ENCODE results near the gene ZNF689.
"Not testable (repeated sequence)": the region's sequence is repeated elsewhere in the genome, so short reads cannot be mapped to it uniquely, and the experiment has no call there.

Gene ZNF689

GRCh38 chr16:30609926-30610839 is at the start of gene ZNF689:
Gene ZNF689 (minus strand): TSS chr16:30610389. CDS start chr16:30610041, 348 bp downstream.
- DNase-seq (ENCODE audit: low read depth in 3 of 3): peak; percentile 88 to 92 (median 92)

GRCh38 chr16:30658731-30659506 is 48.7 kb upstream of the ZNF689 start:
- DNase-seq (ENCODE audit: low read depth in 3 of 3): no peak

DNA sequence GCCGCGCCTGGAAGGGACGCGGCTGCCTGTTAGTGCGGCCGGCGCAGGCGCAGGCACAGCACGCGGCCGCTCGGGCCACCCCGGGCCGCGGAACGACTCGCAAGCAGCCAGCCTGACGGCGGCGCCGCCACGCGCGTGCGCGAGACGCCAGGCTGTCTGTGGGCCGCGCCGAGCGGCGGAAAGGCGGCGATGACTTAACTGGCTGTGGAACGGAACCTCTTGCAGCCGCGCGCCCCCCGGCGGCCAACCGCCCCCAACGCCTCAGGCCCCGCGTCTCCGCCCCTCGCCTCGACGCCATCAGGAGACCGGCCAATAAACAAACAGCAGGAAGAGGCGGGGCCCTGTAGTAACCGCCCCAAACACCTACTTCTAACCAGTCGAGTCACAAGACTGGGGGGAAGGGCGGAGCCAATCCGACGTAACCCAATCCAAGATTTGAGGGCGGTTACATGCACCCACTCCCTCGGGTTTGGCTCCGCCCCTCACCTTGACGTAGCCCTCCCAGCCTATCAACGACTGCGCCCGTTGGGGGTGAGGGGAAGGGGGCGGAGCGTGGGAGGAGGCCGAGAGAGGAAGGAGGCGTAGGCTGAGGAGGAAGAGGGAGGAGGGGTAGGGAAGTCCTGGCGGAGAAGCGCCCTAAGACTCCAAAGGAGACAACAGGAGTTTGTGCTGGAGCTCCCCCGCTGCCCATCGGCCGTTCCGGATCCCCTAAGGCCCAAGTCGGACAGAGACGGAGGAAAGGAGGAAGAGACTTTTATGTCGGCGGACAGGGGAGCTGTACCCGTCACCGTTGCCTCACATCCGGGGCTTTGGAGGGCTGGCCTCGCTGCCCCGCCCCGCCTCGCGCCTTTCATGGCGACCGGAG is 47.9 kb upstream of the ZNF689 start, which contains the start of gene FBRS:
Gene FBRS, plus strand, starts transcription at position 566 of the 865 bp plus-strand sequence. CDS start 1,088 bp downstream, outside the sequence.
- peak; percentile 100 for DNase-seq (ENCODE audit: low read depth in 3 of 3)

GRCh38 chr16:30656974-30657865 is 47.0 kb upstream of the ZNF689 start:
- no peak for DNase-seq (ENCODE audit: low read depth in 3 of 3)

- no peak for DNase-seq (ENCODE audit: low read depth in 3 of 3)
Observed at GRCh38 chr16:30656388-30656787, 46.2 kb upstream of the ZNF689 start.

- DNase-seq (ENCODE audit: low read depth in 3 of 3): no peak
Observed at GRCh38 chr16:30655815-30656347, 45.7 kb upstream of the ZNF689 start.

- no peak for DNase-seq (ENCODE audit: low read depth in 3 of 3)
Observed at GRCh38 chr16:30654856-30655255, 44.7 kb upstream of the ZNF689 start.

DNA sequence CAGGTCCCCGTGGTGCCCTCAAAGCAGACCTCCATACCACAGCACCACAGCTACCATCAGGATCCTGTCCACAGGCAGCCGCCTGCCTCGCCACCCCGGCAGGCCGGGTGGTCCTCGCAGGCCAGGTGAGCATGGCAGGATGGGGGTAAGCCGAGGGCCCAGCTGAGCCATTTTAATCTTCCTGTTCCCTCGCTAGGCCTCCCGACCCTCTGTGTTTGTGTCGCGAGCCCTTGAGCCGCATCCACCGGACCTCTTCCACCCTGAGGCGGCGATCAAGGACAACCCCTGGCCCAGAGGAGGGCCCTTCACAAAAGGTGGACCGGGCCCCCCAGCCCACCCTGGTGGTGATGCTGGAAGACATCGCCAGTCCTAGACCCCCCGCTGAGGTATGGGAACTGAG is 42.5 kb upstream of the ZNF689 start:
- DNase-seq (ENCODE audit: low read depth in 3 of 3): no peak

DNA sequence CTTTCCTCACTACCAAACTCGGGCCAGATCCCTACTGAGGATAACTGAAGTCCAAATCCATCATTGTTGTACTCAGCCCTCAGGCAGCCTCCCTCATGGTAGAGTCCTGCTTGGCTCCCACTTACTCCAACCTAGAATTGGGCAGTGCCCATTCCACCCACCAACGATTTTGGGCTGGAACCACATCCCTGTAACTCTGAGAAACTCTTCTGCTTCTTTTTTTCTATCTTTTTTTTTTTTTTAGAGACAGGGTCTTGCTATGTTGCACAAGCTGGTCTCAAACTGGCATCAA is 41.8 kb upstream of the ZNF689 start:
- DNase-seq (ENCODE audit: low read depth in 3 of 3): no peak

DNA sequence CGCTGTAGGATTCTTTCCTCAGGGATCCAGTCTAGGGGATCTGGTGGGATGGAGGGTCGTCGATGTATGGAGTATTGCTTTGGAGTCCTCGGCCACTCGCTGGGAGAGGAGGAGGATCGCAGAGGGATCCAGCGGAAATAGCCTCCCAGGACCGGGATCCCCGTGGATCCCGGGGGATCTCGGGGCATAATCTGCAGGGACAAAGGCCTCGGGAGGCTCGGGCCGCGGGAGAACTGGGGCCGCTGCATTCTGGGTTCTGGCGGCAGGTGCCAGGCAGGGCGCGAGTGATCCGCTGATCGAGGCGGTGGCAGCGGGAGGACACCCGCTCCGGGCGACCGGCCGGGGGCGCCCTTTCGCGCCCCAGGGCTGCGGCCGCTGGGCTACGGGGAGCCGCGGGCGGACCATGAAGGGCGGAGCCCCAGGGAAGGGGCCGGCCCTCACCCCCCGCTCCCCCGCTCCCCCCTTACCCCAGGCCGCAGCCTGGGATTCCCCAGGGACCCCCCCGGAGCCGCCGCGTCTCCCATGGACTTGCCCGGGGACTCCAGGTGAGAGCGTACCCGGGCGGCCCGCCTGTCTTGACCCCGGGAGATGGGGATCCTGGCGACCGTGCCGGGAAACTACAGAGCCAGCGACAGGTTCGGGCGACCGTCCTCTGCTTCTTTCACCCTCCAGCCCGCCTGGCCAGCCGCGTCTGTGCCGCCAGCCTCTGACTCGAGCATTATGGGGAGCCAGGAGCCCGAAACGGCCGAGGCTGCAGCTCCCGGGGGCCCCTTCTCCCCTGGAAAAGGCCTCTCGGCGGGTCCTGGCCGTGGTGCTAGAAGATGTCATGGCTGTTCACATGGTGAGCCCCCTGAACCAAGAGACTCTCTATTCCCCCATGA is 41.2 kb upstream of the ZNF689 start:
- DNase-seq (ENCODE audit: low read depth in 3 of 3): peak; percentile 58 to 76 (median 71)

DNA sequence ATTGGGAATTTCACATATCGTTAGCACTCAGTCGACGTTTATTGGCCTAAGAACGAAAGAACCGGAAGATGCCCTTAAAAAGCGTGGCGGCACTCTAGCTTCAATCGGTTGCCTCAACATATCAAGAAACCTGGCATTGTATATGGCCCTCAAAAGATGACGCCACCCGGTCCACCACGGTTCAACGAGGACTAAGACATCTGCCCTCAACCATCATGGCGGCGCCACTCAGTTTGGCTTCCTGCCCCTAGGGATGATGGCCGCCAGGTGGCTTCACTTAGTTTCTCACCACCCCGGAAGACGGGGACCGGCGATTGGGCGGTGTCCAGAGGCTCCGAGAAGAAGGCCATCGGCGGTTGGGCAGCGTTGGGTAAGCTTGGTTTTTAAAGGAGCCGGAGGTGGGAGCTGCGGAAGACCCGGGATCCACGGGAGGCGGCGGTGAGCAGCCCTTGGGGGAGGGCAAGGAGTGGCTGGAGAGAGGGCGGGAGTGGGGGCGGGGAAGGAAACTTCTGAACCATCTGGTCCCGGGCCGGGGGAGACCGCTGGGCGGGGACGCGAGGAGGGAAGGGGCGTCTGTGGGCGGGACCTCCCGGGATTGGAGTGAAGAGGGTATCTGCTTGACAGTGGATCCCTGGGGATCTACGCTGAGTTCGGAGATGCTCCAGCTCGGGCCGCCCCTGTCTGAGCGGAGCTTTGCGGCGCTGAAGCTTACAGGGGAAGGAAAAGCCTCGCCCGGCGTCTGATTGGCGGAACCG is 40.4 kb upstream of the ZNF689 start, which contains the start of gene PRR14:
Gene PRR14, plus strand, starts transcription at position 592 of the 755 bp plus-strand sequence. CDS start 686 bp downstream, outside the sequence.
- DNase-seq (ENCODE audit: low read depth in 3 of 3): peak; percentile 96 to 99 (median 97)

- DNase-seq (ENCODE audit: low read depth in 3 of 3): peak in 1 of 3 donors; percentile 19
Observed at GRCh38 chr16:30649725-30650368, 39.7 kb upstream of the ZNF689 start.

GRCh38 chr16:30647274-30647571 is 37.0 kb upstream of the ZNF689 start:
- no peak for DNase-seq (ENCODE audit: low read depth in 3 of 3)

GRCh38 chr16:30645727-30646126 is 35.5 kb upstream of the ZNF689 start:
- DNase-seq (ENCODE audit: low read depth in 3 of 3): no peak

DNA sequence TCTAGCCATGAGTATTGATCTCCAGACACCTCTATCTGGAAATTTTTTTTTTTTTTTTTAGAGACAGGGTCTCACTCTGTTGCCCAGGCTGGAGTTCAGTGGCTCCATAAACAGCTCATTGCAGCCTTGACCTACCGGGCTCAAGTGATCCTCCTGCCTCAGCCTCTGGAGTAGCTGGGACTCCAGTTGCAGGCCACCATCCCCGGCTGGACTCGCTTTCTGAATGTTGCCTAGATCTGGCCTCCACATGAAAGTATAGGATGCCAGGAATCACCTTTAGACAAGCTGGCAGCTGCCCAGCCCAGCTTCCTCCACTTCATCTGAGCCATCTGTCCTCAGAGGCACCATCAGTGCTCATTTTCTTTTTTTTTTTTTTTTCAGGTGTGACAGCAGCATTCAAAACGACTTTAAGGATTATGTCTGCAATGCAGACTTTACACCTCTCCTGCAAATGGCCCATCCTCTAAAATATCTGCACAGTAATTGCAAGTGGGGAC is 34.2 kb upstream of the ZNF689 start:
- DNase-seq (ENCODE audit: low read depth in 3 of 3): no peak

DNA sequence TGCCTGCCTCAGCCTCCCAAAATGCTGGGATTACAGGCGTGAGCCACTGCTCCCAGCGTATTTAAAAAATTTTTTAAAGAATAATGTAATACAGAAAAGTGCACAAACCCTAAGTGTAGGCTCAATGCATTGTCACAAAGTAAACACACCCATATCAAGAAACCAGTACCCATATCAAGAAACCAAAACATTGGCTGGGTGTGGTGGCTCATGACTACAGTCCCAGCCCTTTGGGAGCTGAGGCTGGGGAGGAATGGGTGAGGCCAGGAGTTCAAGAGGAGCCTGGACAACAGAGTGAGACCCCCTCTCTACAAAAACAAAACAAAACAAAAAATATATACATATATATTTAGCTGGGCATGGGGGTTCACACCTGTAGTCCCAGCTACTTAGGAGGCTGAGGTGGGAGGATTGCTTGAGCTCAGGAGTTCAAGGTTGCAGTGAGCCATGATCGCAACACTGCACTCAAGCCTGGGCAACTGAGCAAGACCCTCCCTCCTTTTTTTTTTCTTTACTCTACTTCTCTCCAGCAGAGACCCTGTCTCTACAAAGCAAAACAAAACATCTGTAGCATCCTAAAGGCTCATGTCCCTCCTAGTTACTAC is 31.3 kb upstream of the ZNF689 start:
- no peak for DNase-seq (ENCODE audit: low read depth in 3 of 3)

GRCh38 chr16:30637944-30638343 is 27.8 kb upstream of the ZNF689 start:
- no peak for DNase-seq (ENCODE audit: low read depth in 3 of 3)

- DNase-seq (ENCODE audit: low read depth in 3 of 3): not testable (repeated sequence)
Observed at GRCh38 chr16:30637139-30637538, 26.9 kb upstream of the ZNF689 start.

Data from stimulated activated CD4-positive, alpha-beta T cell treated with anti-CD3 and anti-CD28 coated beads, TNF-alpha, amount 100 ng/mL, for 48 hours (primary cell).